ENCODE results near the gene KLC4.

GRCh38 chr6:43097502-43097901, 38.1 kb downstream of the KLC4 start:
- TF ChIP-seq CTCF (IDR thresholded peaks at IDR 0.05), result no peak
- no peak for TF ChIP-seq EP300 (IDR thresholded peaks at IDR 0.05)
- no peak for TF ChIP-seq POLR2A (IDR thresholded peaks at IDR 0.05)
- TF ChIP-seq POLR2AphosphoS5 (IDR thresholded peaks at IDR 0.05), result no peak

All from gastroesophageal sphincter (tissue), 3 donors.